Heart left ventricle (tissue), 16 donors: ENCODE data around the gene NUDT8. TPM values are rescaled to one million over a fixed set of nuclear protein-coding genes. Genes with fewer than 3 reads are reported as not detected.
A peak's percentile ranks its signal among the peaks of the same experiment; 100 is the strongest.

Experiments
- ATAC-seq, 4 donors: fragments of 200-7000 bp; cut with Tn5 transposase; one replicate each; pipeline ENCODE4 v1.9.1; 2020 to 2022; ENCODE audit warnings: moderate library complexity in 4 of 4, mild to moderate bottlenecking in 3 of 4, moderate number of reproducible peaks in 1 of 4
- DNase-seq, 5 donors: peaks; one replicate each; pipeline ENCODE4 v3.0.0-alpha.2; 2020
- H3K27ac ChIP-seq, 12 donors: fragments of 200-600 bp; sonication (generic) in 4 of 12; one replicate each; pipeline versions ENCODE4 v1.5.0 to v1.8.0; 2016 to 2022; ENCODE audit warnings: mild to moderate bottlenecking in 2 of 12
- H3K27me3 ChIP-seq, 9 donors: fragments of 200-600 bp; sonication (generic) in 2 of 9; one replicate each; pipeline versions ENCODE4 v1.5.1 to v1.8.0; 2016 to 2022; ENCODE audit warnings: mild to moderate bottlenecking in 3 of 9
- H3K36me3 ChIP-seq, 9 donors: fragments of 200-600 bp; sonication (generic) in 2 of 9; one replicate each; pipeline versions ENCODE4 v1.5.0 to v1.8.0; 2018 to 2022; ENCODE audit warnings: mild to moderate bottlenecking in 2 of 9
- H3K4me1 ChIP-seq, 12 donors: fragments of 200-600 bp; sonication (generic) in 4 of 12; one replicate each; pipeline versions ENCODE4 v1.5.0 to v1.8.0; 2016 to 2022; ENCODE audit warnings: mild to moderate bottlenecking in 3 of 12
- H3K4me3 ChIP-seq, 12 donors: fragments of 200-600 bp; sonication (generic) in 4 of 12; one replicate each; pipeline versions ENCODE4 v1.5.0 to v1.8.0; 2017 to 2022; ENCODE audit warnings: mild to moderate bottlenecking in 9 of 12, moderate library complexity in 4 of 12
- H3K9me3 ChIP-seq, 12 donors: fragments of 200-600 bp; sonication (generic) in 4 of 12; one replicate each; pipeline versions ENCODE4 v1.5.0 to v1.8.0; 2016 to 2022; ENCODE audit warnings: mild to moderate bottlenecking in 1 of 12
- POLR2A ChIP-seq, 2 donors: fragments of 450-650 bp; IDR thresholded peaks; one replicate each; pipeline ENCODE4 v1.6.1; 2017; ENCODE audit warnings: antibody characterized with exemption in 2 of 2, mild to moderate bottlenecking in 2 of 2, moderate library complexity in 2 of 2
- WGBS, 4 donors: extraction: QIAGEN DNeasy Blood & Tissue Kit in 2 of 4; methylation state at CpG; one replicate each; pipeline versions ENCODE4 v1.1.5 to v1.1.7; 2013 to 2018; 5-methylcytosine and 5-hydroxymethylcytosine counted together
- intact Hi-C, 10 donors: fragments of 100-400 bp; cut with DNase I; formaldehyde crosslinking; loops; one replicate each; pipeline versions ENCODE4 v1.11.1 to v1.14.2; 2022
- polyA plus RNA-seq, 2 donors: library from polyadenylated mRNA; stranded (reverse); fragments of 200-250 nt; gene quantifications; one replicate each; pipeline ENCODE4 v1.2.3, GENCODE V29; 2013
- total RNA-seq, 9 donors: library from RNA; depleted of rRNA in 2 of 9; stranded (reverse); fragments of >200 nt in 2 of 9; fragmentation: NEBNext Ultra II Directional in 3 of 9; extraction: Animal tissue kit (Norgen Biotek cat#: 25700) in 3 of 9; gene quantifications; one replicate each; pipeline versions ENCODE4 v1.1.0 to v1.2.4, GENCODE V29; 2016 to 2023
- TF ChIP-seq, protein P1 (sequence below), 12 donors: fragments of 200-600 bp; sonication (generic) in 4 of 12; IDR thresholded peaks; one replicate each; pipeline versions ENCODE4 v1.5.0 to v1.8.0; 2018 to 2022; ENCODE audit warnings: antibody characterized with exemption in 12 of 12, mild to moderate bottlenecking in 5 of 12
- donor health status: ischemic (EF 13 %, LVEDD 7.1; RV severe dilation, severe dysfunction).
- donor health status: healthy with polysubstance abuse.
- donor health status: DM: no; HTN: yes; CAD: no.
- donor health status: DM: no; HTN: no; CAD: no.
- donor health status: ischemic (EF 25% LVEDD 6.9; RV normal size, moderate dysfunction).
- donor health status: ischemic (EF 25% LVEDD 5.7; RV mildly dilated, moderate dysfunction).
- donor health status: healthy.
- donor health status: DM: yes; HTN: yes; CAD: no.
- donor health status: ischemic (EF 35%, LVEDD 5.7; RV mildly dilated, moderate dysfunction).
- donor health status: nonischemic (EF 11% LVEDD 7.7; RV severe dilation, severe dysfunction).
- donor health status: DM: yes; HTN: yes; CAD: no.
- donor health status: PGD.
- donor health status: ischemic (EF 29% LVEDD 5.4; RV normal size, mild dysfunction).
- donor health status: nonischemic (EF 23%, LVEDD 6.1; RV moderate dilation, normal function).

Gene NUDT8
- total and polyA plus RNA-seq, 11 donors: 29.1 to 110 (median 49.3) TPM

DNA sequence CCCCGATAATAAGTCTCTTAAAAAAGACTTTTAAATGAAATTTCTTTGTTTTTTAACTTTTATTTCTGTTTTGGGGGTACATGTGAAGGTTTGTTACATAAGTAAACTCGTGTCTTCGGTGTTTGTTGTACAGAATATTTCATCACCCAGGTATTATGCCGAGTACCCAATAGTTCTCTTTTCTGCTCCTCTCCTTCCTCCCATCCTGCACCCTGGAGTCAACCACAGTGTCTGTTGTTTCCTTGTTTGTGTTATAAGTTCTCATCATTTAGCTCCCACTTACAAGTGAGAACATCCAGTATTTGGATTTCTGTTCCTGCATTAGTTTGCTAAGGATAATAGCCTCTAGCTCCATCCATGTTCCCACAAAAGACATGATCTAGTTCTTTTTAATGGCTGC, 47.7 kb downstream of the NUDT8 start:
- ATAC-seq (no peak), DNase-seq (no peak)
- H3K4me3 ChIP-seq: no peak overlapping the region
- WGBS, 4 donors: 79 to 86% (median 85%) methylated on average over 4 of the region's 4 CpGs
- H3K9me3 ChIP-seq: no peaks in the 10 kb centered on the region
- H3K27ac ChIP-seq: no peak overlapping the region
- intact Hi-C loops: loop anchor here in 2 of 10 donors (2.0 to 5.0 kb wide), 2 partner anchors 25 to 75 kb away; partner anchors contain the start of genes CDK2AP2 (in 1 of the 2), NDUFV1 (in 1 of the 2) and PITPNM1 (in 1 of the 2)
- peaks cover 0 to 43% (median 12%) of the 10 kb centered on the region in 12 donors for H3K4me1 ChIP-seq
- H3K36me3 ChIP-seq: peaks cover 0 to 24% (median 11%) of the 10 kb centered on the region in 9 donors
- peaks cover 0 to 6% (median 0%) of the 10 kb centered on the region in 9 donors for H3K27me3 ChIP-seq
- no peak for TF ChIP-seq POLR2A (IDR thresholded peaks at IDR 0.05)

- ATAC-seq (no peak), DNase-seq (no peak)
- intact Hi-C loops: loop anchor here in 1 of 10 donors (5.0 kb wide), 1 partner anchor 74 kb away; the partner anchor contains the start of genes CDK2AP2 and PITPNM1
- TF ChIP-seq POLR2A (IDR thresholded peaks at IDR 0.05): no peak
- TF ChIP-seq, protein P1, sequence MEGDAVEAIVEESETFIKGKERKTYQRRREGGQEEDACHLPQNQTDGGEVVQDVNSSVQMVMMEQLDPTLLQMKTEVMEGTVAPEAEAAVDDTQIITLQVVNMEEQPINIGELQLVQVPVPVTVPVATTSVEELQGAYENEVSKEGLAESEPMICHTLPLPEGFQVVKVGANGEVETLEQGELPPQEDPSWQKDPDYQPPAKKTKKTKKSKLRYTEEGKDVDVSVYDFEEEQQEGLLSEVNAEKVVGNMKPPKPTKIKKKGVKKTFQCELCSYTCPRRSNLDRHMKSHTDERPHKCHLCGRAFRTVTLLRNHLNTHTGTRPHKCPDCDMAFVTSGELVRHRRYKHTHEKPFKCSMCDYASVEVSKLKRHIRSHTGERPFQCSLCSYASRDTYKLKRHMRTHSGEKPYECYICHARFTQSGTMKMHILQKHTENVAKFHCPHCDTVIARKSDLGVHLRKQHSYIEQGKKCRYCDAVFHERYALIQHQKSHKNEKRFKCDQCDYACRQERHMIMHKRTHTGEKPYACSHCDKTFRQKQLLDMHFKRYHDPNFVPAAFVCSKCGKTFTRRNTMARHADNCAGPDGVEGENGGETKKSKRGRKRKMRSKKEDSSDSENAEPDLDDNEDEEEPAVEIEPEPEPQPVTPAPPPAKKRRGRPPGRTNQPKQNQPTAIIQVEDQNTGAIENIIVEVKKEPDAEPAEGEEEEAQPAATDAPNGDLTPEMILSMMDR (IDR thresholded peaks at IDR 0.05): no peak
- Histone ChIP-seq H3K27ac (no peak overlapping the region), H3K4me1 (peaks cover 0 to 38% (median 12%) of the 10 kb centered on the region in 12 donors), H3K4me3 (no peak overlapping the region), H3K36me3 (peaks cover 0 to 19% (median 8%) of the 10 kb centered on the region in 9 donors), H3K9me3 (no peaks in the 10 kb centered on the region), H3K27me3 (peaks cover 0 to 10% (median 0%) of the 10 kb centered on the region in 9 donors)
- 68 to 79% (median 72%) methylated on average over 11 of the region's 11 CpGs for WGBS, 4 donors
Measured at GRCh38 chr11:67581469-67581868, 48.3 kb downstream of the NUDT8 start.

DNA sequence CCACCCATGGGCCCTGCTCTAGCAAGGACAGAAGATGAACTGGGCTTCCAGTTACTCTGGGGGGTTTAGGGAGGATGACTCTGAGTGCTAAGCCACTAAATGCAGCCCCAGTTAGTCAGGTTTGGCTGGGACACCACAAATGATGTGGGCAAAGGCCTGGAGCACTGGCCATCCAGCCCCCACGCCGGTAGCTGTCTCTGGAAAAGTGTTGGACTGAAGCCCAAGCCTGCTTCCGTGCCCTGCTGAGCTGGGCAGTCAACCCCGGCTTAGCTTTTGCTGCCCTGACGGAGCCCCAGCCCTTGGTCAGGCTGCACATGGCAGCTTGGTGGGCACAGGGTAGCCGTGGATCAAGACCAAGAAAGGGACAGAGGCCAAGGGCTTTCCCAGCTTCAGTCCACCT, 51.8 kb downstream of the NUDT8 start:
- Histone ChIP-seq H3K36me3 (no peaks in the 10 kb centered on the region), H3K9me3 (no peaks in the 10 kb centered on the region), H3K4me3 (no peak overlapping the region), H3K4me1 (peaks cover 0 to 21% (median under 1%) of the 10 kb centered on the region in 12 donors), H3K27me3 (peaks cover 0 to 20% (median 0%) of the 10 kb centered on the region in 9 donors), H3K27ac (no peak overlapping the region)
- WGBS, 4 donors: 42 to 83% (median 66%) methylated on average over 1 to 6 of the region's 6 CpGs
- intact Hi-C loops: loop anchor here in 4 of 10 donors (2.0 to 10.0 kb wide), 4 partner anchors 77 to 87 kb away; partner anchors contain the start of gene ACY3 (in 1 of the 4)
- TF ChIP-seq, protein P1 (IDR thresholded peaks at IDR 0.05): no peak
- no peak for TF ChIP-seq POLR2A (IDR thresholded peaks at IDR 0.05)
- DNase-seq (no peak), ATAC-seq (peak in 1 of 4 donors; percentile 11)

Other genes with a start within 250 kb of the NUDT8 start
- gene RAD9A, start 238.0 kb downstream of the NUDT8 start, total RNA-seq: 1 to 10 TPM; 3.5 to 9.1 (median 5.8) TPM
- 1 to 10 TPM; 7.6 to 8.0 TPM for gene RAD9A, start 238.0 kb downstream of the NUDT8 start, polyA plus RNA-seq
- gene PPP1CA, start 228.1 kb downstream of the NUDT8 start, total RNA-seq: 100 to 1,000 TPM in 7 of 9 donors, 10 to 100 TPM in 2; 90.3 to 151 (median 105) TPM
- gene PPP1CA, start 228.1 kb downstream of the NUDT8 start, polyA plus RNA-seq: 100 to 1,000 TPM in 1 of 2 donors, 10 to 100 TPM in 1; 94.4 to 207 TPM
- 10 to 100 TPM in 1 of 9 donors, 1 to 10 TPM in 4, under 1 TPM in 4; 0.14 to 14.2 (median 1.6) TPM for gene TBC1D10C, start 225.9 kb downstream of the NUDT8 start, total RNA-seq
- gene TBC1D10C, start 225.9 kb downstream of the NUDT8 start, polyA plus RNA-seq: under 1 TPM; 0.61 to 0.88 TPM
- gene CARNS1, start 214.3 kb downstream of the NUDT8 start, total RNA-seq: 10 to 100 TPM in 5 of 9 donors, 1 to 10 TPM in 4; 3.5 to 33.6 (median 11.8) TPM
- gene CARNS1, start 214.3 kb downstream of the NUDT8 start, polyA plus RNA-seq: 1 to 10 TPM in 1 of 2 donors, under 1 TPM in 1; 0.89 to 6.2 TPM
- gene RPS6KB2, start 201.4 kb downstream of the NUDT8 start, total RNA-seq: 10 to 100 TPM; 19.3 to 32.8 (median 25.2) TPM
- 10 to 100 TPM; 33.3 to 36.0 TPM for gene RPS6KB2, start 201.4 kb downstream of the NUDT8 start, polyA plus RNA-seq
- 10 to 100 TPM in 1 of 9 donors, 1 to 10 TPM in 4, under 1 TPM in 4; 0.50 to 11.0 (median 1.3) TPM for gene PTPRCAP, start 192.3 kb downstream of the NUDT8 start, total RNA-seq
- 1 to 10 TPM; 1.1 to 1.4 TPM for gene PTPRCAP, start 192.3 kb downstream of the NUDT8 start, polyA plus RNA-seq
- 10 to 100 TPM; 14.6 to 53.3 (median 21.2) TPM for gene CORO1B, start 186.5 kb downstream of the NUDT8 start, total RNA-seq
- 10 to 100 TPM; 17.1 to 37.0 TPM for gene CORO1B, start 186.5 kb downstream of the NUDT8 start, polyA plus RNA-seq
- not detected for gene GPR152, start 177.2 kb downstream of the NUDT8 start, total RNA-seq
- gene GPR152, start 177.2 kb downstream of the NUDT8 start, polyA plus RNA-seq: not detected
- gene CABP4, start 174.6 kb downstream of the NUDT8 start, total RNA-seq: 1 to 10 TPM in 3 of 9 donors, under 1 TPM in 5, not detected in 1; 0.25 to 4.2 (median 0.61) TPM
- under 1 TPM; 0.44 to 0.57 TPM for gene CABP4, start 174.6 kb downstream of the NUDT8 start, polyA plus RNA-seq
- 100 to 1,000 TPM in 2 of 9 donors, 10 to 100 TPM in 7; 67.0 to 146 (median 77.2) TPM for gene TMEM134, start 160.7 kb downstream of the NUDT8 start, total RNA-seq
- gene TMEM134, start 160.7 kb downstream of the NUDT8 start, polyA plus RNA-seq: 10 to 100 TPM; 83.6 to 86.8 TPM
- gene AIP, start 146.9 kb downstream of the NUDT8 start, total RNA-seq: 10 to 100 TPM; 41.7 to 69.2 (median 53.0) TPM
- gene AIP, start 146.9 kb downstream of the NUDT8 start, polyA plus RNA-seq: 10 to 100 TPM; 73.1 to 96.4 TPM
- 10 to 100 TPM; 24.9 to 69.1 (median 34.3) TPM for gene PITPNM1, start 124.6 kb downstream of the NUDT8 start, total RNA-seq
- gene PITPNM1, start 124.6 kb downstream of the NUDT8 start, polyA plus RNA-seq: 10 to 100 TPM; 24.2 to 59.9 TPM
- 100 to 1,000 TPM in 2 of 9 donors, 10 to 100 TPM in 7; 37.0 to 123 (median 59.3) TPM for gene CDK2AP2, start 121.8 kb downstream of the NUDT8 start, total RNA-seq
- 100 to 1,000 TPM in 1 of 2 donors, 10 to 100 TPM in 1; 82.7 to 461 TPM for gene CDK2AP2, start 121.8 kb downstream of the NUDT8 start, polyA plus RNA-seq
- not detected for gene CABP2, start 106.5 kb downstream of the NUDT8 start, total RNA-seq
- gene CABP2, start 106.5 kb downstream of the NUDT8 start, polyA plus RNA-seq: not detected
- gene GSTP1, start 46.1 kb downstream of the NUDT8 start, total RNA-seq: 100 to 1,000 TPM; 294 to 830 (median 341) TPM
- gene GSTP1, start 46.1 kb downstream of the NUDT8 start, polyA plus RNA-seq: 100 to 1,000 TPM; 549 to 576 TPM
- gene NDUFV1, start 23.0 kb downstream of the NUDT8 start, total RNA-seq: 100 to 1,000 TPM; 340 to 897 (median 583) TPM
- 100 to 1,000 TPM; 342 to 401 TPM for gene NDUFV1, start 23.0 kb downstream of the NUDT8 start, polyA plus RNA-seq
- gene TBX10, start 9.8 kb upstream of the NUDT8 start, total RNA-seq: under 1 TPM in 1 of 9 donors, not detected in 8; 0.30 TPM
- gene TBX10, start 9.8 kb upstream of the NUDT8 start, polyA plus RNA-seq: under 1 TPM in 1 of 2 donors, not detected in 1; 0.11 TPM
- not detected for gene ACY3, start 20.8 kb upstream of the NUDT8 start, total RNA-seq
- gene ACY3, start 20.8 kb upstream of the NUDT8 start, polyA plus RNA-seq: not detected
- gene ALDH3B2, start 44.7 kb upstream of the NUDT8 start, total RNA-seq: not detected
- gene ALDH3B2, start 44.7 kb upstream of the NUDT8 start, polyA plus RNA-seq: not detected